NCI-H1105 (cell line): Measurements from ENCODE around the gene PI4KA.

Experiments used
- DNase-seq: peaks from one replicate; lab custom pipeline; 2025; lab: John Stamatoyannopoulos, UW

Gene PI4KA

GRCh38 chr22:20881869-20882815 lies 23.5 kb upstream of the PI4KA start:
- no peak for DNase-seq

- no peak for DNase-seq
Observed at GRCh38 chr22:20881231-20881630, 22.6 kb upstream of the PI4KA start.

GRCh38 chr22:20877715-20878114 lies 19.1 kb upstream of the PI4KA start:
- no peak for DNase-seq

- DNase-seq, result no peak
Observed at GRCh38 chr22:20875296-20875695, 16.7 kb upstream of the PI4KA start.

GRCh38 chr22:20873214-20873613 lies 14.6 kb upstream of the PI4KA start:
- no peak for DNase-seq

- no peak for DNase-seq
Observed at GRCh38 chr22:20869234-20869633, 10.6 kb upstream of the PI4KA start.

- no peak for DNase-seq
Observed at GRCh38 chr22:20868025-20868962, 9.7 kb upstream of the PI4KA start.

- DNase-seq, result no peak
Observed at GRCh38 chr22:20867179-20868024, 8.8 kb upstream of the PI4KA start.

GRCh38 chr22:20866736-20867135 lies 8.1 kb upstream of the PI4KA start:
- no peak for DNase-seq

GRCh38 chr22:20865875-20866445 lies 7.3 kb upstream of the PI4KA start:
- no peak for DNase-seq

- DNase-seq, result no peak
Observed at GRCh38 chr22:20865331-20865730, 6.7 kb upstream of the PI4KA start.

- no peak for DNase-seq
Observed at GRCh38 chr22:20864186-20864908, 5.7 kb upstream of the PI4KA start.

GRCh38 chr22:20863366-20863765 lies 4.8 kb upstream of the PI4KA start:
- DNase-seq, result no peak

- no peak for DNase-seq
Observed at GRCh38 chr22:20862540-20862939, 3.9 kb upstream of the PI4KA start.

GRCh38 chr22:20859615-20860014 lies 1.0 kb upstream of the PI4KA start:
- DNase-seq, result no peak

- peak; percentile 78 for DNase-seq
Observed at GRCh38 chr22:20857838-20858614, 585 bp downstream of the PI4KA start.

- no peak for DNase-seq
Observed at GRCh38 chr22:20857247-20857643, 1.4 kb downstream of the PI4KA start.

GRCh38 chr22:20853236-20853660 lies 5.4 kb downstream of the PI4KA start:
- DNase-seq, result no peak

- DNase-seq, result no peak
Observed at GRCh38 chr22:20852503-20852902, 6.1 kb downstream of the PI4KA start.

GRCh38 chr22:20852076-20852475 lies 6.5 kb downstream of the PI4KA start:
- no peak for DNase-seq
